Endometrial microvascular endothelial cells (primary cell): ENCODE results near the gene MARS1. TPM values are rescaled to one million over a fixed set of nuclear protein-coding genes. Genes with fewer than 3 reads are reported as not detected.
"Not testable (repeated sequence)": the region's sequence is repeated elsewhere in the genome, so short reads cannot be mapped to it uniquely, and the experiment has no call there.

Experiments used
- in situ Hi-C: cut with HindIII; loops from 2 replicates; pipeline ENCODE4 v1.10.0; 2017; ENCODE audit warnings: low sequenced_read_pairs, low pct_unique_long_range_greater_than_20kb; ENCODE audit errors: inconsistent ontology term
- total RNA-seq: library from RNA; depleted of rRNA; stranded (reverse); fragments of >200 nt; gene quantifications from one replicate; pipeline ENCODE4 v1.2.3, GENCODE V29; 2015; ENCODE audit errors: inconsistent ontology term

MARS1 gene
- 119 TPM for total RNA-seq

DNA sequence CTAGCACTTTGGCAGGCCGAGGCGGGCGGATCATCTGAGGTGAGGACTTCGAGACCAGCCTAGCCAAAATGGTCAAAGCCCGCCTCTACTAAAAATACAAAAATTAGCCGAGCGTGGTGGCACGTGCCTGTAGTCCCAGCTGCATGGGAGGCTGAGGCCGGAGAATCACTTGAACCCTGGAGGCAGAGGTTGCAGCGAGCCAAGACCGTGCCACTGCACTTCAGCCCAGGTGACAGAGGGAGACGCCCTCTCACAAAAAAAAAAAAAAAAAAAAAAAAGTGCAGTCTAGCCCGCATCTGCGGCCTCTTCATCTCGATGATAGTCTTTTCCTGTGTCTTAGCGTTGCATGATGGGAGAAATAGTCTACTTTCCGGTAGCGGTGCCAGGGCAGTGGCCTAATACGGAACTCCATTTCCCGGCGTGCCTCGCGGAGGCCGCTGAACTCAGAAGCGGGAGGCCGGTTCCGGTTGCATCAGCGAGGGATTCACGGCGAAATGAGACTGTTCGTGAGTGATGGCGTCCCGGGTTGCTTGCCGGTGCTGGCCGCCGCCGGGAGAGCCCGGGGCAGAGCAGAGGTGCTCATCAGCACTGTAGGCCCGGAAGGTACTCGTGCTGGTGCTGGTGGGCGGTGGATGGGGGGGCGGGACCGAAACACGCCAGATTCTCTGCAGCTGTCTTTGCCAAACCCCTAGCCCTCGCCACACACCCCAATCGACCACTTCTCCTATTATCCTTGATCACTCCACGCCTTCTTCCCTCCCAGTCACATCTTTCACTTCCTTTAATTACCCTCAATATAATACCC lies at the start of gene MARS1:
Gene MARS1, plus strand, starts transcription at position 472 of the 805 bp plus-strand sequence. Its CDS starts 23 bp downstream, at position 495.
- in situ Hi-C loops, result no loop called here

DNA sequence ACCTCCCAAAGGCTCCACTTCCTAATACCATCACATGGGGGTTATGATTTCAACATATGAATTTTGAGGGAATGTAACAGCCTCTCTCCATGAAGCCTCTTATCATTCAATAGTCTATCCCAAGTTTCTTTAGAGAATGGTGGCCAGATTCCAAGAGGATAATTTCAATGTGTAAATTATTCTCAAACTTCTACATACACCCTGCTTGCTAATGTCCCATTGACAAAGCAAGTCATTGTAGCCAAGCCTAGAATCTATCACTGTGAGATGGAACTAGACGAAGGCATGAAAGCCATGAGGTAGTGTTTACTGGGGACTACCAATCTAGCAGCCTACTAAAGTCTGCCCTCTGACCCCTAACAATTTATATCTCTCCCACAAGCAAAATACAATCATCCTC lies 49.5 kb upstream of the MARS1 start:
- in situ Hi-C loops, result no loop called here

DNA sequence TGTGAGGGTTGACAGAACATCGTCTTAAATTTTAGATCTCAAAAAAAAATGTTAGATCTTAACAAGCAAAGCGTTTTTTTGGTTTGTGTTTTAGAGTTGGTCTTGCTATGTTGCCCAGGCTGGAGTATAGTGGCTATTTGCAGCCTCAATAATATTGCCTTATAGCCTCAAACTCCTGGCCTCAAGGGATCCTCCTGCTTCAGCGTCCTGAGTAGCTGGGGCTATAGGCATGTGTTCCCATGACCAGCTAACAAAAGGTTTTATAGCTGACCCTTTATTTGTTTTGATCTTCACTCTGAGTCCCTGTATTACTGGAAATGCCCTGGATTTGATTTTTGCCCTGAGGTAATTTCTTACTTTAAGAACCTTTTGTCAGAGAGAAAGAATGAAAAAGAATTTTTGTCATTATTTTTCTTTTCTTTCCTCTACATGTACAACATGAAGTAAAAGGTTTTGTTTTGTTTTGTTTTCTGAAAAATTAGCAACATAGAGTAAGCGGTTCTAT lies 48.1 kb upstream of the MARS1 start:
- in situ Hi-C loops, result no loop called here

DNA sequence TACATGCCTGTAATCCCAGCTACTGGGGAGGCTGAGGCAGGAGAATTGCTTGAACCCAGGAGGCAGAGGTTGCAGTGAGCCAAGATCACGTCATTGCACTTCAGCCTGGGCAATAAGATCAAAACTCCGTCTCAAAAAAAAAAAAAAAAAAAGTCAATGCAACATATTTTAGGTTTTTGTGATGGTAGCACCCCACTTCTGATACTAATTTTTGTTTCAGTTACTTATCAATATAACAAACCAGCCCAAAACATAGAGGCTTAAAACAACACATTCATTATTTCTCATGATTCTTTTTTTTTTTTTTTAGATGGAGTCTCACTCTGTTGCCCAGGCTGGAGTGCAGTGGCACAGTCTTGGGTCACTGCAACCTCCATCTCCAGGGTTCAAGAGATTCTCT lies 46.5 kb upstream of the MARS1 start:
- in situ Hi-C loops, result not testable (repeated sequence)

- in situ Hi-C loops, result no loop called here
Observed at GRCh38 chr12:57441846-57442427, 45.9 kb upstream of the MARS1 start.

GRCh38 chr12:57444337-57444736 lies 43.5 kb upstream of the MARS1 start:
- in situ Hi-C loops, result not testable (repeated sequence)

- in situ Hi-C loops, result no loop called here
Observed at GRCh38 chr12:57444744-57445143, 43.1 kb upstream of the MARS1 start.

GRCh38 chr12:57446292-57446960 lies 41.4 kb upstream of the MARS1 start:
- in situ Hi-C loops, result no loop called here

GRCh38 chr12:57448669-57449068 lies 39.2 kb upstream of the MARS1 start:
- in situ Hi-C loops, result no loop called here

DNA sequence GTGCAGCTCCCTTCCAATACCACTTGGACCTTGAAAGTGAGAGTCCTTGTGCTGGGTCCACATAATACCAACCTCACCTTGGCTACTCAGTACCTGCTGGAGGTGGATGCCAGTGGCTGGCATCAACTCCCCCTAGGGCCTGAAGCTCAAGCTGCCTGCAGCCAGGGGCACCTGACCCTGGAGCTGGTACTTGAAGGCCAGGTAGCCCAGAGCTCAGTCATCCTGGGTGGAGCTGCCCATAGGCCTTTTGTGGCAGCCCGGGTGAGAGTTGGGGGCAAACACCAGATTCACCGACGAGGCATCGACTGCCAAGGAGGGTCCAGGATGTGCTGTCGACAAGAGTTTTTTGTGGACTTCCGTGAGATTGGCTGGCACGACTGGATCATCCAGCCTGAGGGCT lies 38.5 kb upstream of the MARS1 start:
- in situ Hi-C loops, result no loop called here

DNA sequence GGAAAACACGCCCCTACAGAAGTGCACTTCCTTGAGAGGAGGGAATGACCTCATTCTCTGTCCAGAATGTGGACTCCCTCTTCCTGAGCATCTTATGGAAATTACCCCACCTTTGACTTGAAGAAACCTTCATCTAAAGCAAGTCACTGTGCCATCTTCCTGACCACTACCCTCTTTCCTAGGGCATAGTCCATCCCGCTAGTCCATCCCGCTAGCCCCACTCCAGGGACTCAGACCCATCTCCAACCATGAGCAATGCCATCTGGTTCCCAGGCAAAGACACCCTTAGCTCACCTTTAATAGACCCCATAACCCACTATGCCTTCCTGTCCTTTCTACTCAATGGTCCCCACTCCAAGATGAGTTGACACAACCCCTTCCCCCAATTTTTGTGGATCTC lies 37.8 kb upstream of the MARS1 start:
- in situ Hi-C loops, result no loop called here

GRCh38 chr12:57451233-57451778 lies 36.6 kb upstream of the MARS1 start:
- in situ Hi-C loops, result no loop called here

- in situ Hi-C loops, result no loop called here
Observed at GRCh38 chr12:57452181-57452936, 35.5 kb upstream of the MARS1 start.

- in situ Hi-C loops, result no loop called here
Observed at GRCh38 chr12:57452937-57453509, 34.8 kb upstream of the MARS1 start.

DNA sequence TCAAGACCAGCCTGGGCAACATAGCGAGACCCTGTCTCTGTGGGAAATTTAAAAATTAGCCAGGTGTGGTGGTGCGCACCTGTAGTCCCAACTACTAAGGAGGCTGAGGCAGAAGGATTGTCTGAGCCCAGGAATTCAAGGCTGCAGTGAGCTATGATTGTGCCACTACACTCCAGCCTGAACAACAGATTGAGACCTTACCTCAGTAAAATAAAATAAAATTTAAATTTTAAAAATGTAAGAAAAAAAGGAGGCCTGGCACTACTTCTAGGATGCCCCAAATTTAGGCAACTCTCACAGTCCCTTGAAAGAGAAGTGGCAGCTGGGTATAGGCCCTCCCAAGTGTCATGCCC lies 33.7 kb upstream of the MARS1 start:
- in situ Hi-C loops, result no loop called here

DNA sequence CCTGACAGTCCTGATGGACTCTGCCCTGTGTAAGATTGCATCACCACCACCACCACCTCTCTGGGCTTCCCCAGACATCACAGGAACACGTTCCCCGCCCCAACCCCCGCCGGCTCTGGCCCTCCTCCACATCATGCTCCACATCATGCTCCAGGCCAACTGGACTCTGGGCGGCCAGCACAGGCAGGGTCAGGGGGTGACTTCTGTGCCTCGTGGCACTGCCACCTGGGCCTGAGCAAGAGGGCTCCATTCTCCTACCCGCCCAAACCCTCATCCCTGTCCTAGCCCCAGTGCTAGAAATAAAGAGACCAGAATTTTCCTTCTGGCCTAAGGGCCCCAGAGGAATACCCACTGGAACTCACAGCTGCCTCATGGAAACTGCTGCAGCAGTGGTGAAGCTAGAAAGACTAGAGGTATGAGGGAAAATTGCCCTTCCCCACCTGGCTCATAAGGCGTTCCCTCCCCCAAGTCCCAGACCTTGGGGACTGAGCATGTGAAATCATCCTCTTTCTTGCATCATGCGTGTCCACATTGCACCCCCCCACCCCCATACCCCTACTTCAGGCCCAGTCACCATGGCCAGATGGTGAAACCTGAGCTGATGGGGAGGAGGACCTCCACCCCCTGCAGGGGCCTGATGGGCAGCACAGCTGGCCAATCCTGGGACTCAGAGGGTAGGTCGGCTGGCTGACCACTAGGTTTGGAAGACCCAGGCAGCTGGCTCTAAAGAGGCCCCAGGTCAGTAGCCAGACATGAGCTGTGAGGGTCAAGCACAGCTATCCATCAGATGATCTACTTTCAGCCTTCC lies 33.1 kb upstream of the MARS1 start, which contains the start of gene INHBE:
Gene INHBE, plus strand, starts transcription at position 742 of the 808 bp plus-strand sequence. CDS start 230 bp downstream, outside the sequence.
- in situ Hi-C loops, result no loop called here

- in situ Hi-C loops, result no loop called here
Observed at GRCh38 chr12:57455374-57456144, 32.3 kb upstream of the MARS1 start.
